Measurements from ENCODE around the gene CCL27. TPM values are rescaled to one million over a fixed set of nuclear protein-coding genes. Genes with fewer than 3 reads are reported as not detected.
A peak's percentile ranks its signal among the peaks of the same experiment; 100 is the strongest.

Gene CCL27
- total RNA-seq, 1 donor from 2014 or later = 0.78 TPM

GRCh38 chr9:34701769-34702736, 39.6 kb upstream of the CCL27 start:
- Mint-ChIP-seq H3K4me1 (ENCODE audit: unreplicated experiment) (peaks cover 6% of the 10 kb centered on the region), H3K4me3 (ENCODE audit: unreplicated experiment) (peak overlapping the region; percentile 78), H3K9me3 (ENCODE audit: unreplicated experiment) (no peaks in the 10 kb centered on the region), H3K36me3 (ENCODE audit: unreplicated experiment) (no peaks in the 10 kb centered on the region), H3K27ac (ENCODE audit: unreplicated experiment) (peak overlapping the region; percentile 73), H3K27me3 (ENCODE audit: unreplicated experiment) (peaks cover 32% of the 10 kb centered on the region)
- DNase-seq (ENCODE audit: extremely low spot score, unreplicated experiment) = peak; percentile 94
- peak; percentile 99 for TF ChIP-seq CTCF (IDR thresholded peaks at IDR 0.05)

GRCh38 chr9:34701023-34701768, 38.7 kb upstream of the CCL27 start:
- DNase-seq (ENCODE audit: extremely low spot score, unreplicated experiment) = peak; percentile 92
- TF ChIP-seq CTCF (IDR thresholded peaks at IDR 0.05) = peak; percentile 96

GRCh38 chr9:34694811-34695210, 32.4 kb upstream of the CCL27 start:
- Mint-ChIP-seq H3K27me3 (ENCODE audit: unreplicated experiment) (peaks cover 15% of the 10 kb centered on the region), H3K27ac (ENCODE audit: unreplicated experiment) (no peak overlapping the region), H3K4me1 (ENCODE audit: unreplicated experiment) (no peaks in the 10 kb centered on the region), H3K36me3 (ENCODE audit: unreplicated experiment) (no peaks in the 10 kb centered on the region), H3K9me3 (ENCODE audit: unreplicated experiment) (no peaks in the 10 kb centered on the region), H3K4me3 (ENCODE audit: unreplicated experiment) (no peak overlapping the region)
- DNase-seq (ENCODE audit: extremely low spot score, unreplicated experiment) = no peak
- TF ChIP-seq CTCF (IDR thresholded peaks at IDR 0.05) = no peak

More at GRCh38 chr9:34701023-34701768, 38.7 kb upstream of the CCL27 start:
- Mint-ChIP-seq H3K27ac (ENCODE audit: unreplicated experiment) (no peak overlapping the region), H3K4me1 (ENCODE audit: unreplicated experiment) (peaks cover 6% of the 10 kb centered on the region), H3K4me3 (ENCODE audit: unreplicated experiment) (peak overlapping the region; percentile 78), H3K27me3 (ENCODE audit: unreplicated experiment) (peaks cover 28% of the 10 kb centered on the region), H3K36me3 (ENCODE audit: unreplicated experiment) (no peaks in the 10 kb centered on the region), H3K9me3 (ENCODE audit: unreplicated experiment) (no peaks in the 10 kb centered on the region)

GRCh38 chr9:34693560-34693959, 31.1 kb upstream of the CCL27 start:
- Mint-ChIP-seq H3K9me3 (ENCODE audit: unreplicated experiment) (no peaks in the 10 kb centered on the region), H3K36me3 (ENCODE audit: unreplicated experiment) (no peaks in the 10 kb centered on the region), H3K27me3 (ENCODE audit: unreplicated experiment) (peaks cover 5% of the 10 kb centered on the region), H3K4me3 (ENCODE audit: unreplicated experiment) (no peak overlapping the region), H3K4me1 (ENCODE audit: unreplicated experiment) (no peaks in the 10 kb centered on the region), H3K27ac (ENCODE audit: unreplicated experiment) (no peak overlapping the region)
- no peak for TF ChIP-seq CTCF (IDR thresholded peaks at IDR 0.05)
- no peak for DNase-seq (ENCODE audit: extremely low spot score, unreplicated experiment)

- DNase-seq (ENCODE audit: extremely low spot score, unreplicated experiment) = no peak
- H3K27me3 Mint-ChIP-seq (ENCODE audit: unreplicated experiment) = peaks cover 4% of the 10 kb centered on the region
Observed at GRCh38 chr9:34691936-34692315, 29.5 kb upstream of the CCL27 start.

More at GRCh38 chr9:34691936-34692315, 29.5 kb upstream of the CCL27 start:
- Mint-ChIP-seq H3K36me3 (ENCODE audit: unreplicated experiment) (no peaks in the 10 kb centered on the region), H3K4me3 (ENCODE audit: unreplicated experiment) (no peak overlapping the region), H3K4me1 (ENCODE audit: unreplicated experiment) (no peaks in the 10 kb centered on the region), H3K27ac (ENCODE audit: unreplicated experiment) (no peak overlapping the region), H3K9me3 (ENCODE audit: unreplicated experiment) (no peaks in the 10 kb centered on the region)
- no peak for TF ChIP-seq CTCF (IDR thresholded peaks at IDR 0.05)

Measured in osteocyte (in vitro differentiated cells).